GM12878 (cell line): ENCODE data around the gene CERK. TPM values are rescaled to one million over a fixed set of nuclear protein-coding genes. Genes with fewer than 3 reads are reported as not detected.

Experiments used
- ATAC-seq: fragments of 200-7000 bp; cut with Tn5 transposase; 3 replicates; pipeline ENCODE4 v1.9.1; 2020; ENCODE audit warnings: mild to moderate bottlenecking, moderate library complexity
- BruUV-seq: library from RNA; stranded (reverse); fragments of 400-500 nt; replicated peaks from 2 replicates; lab custom pipeline; 2021; lab: Mats Ljungman, UMichigan
- CTCF ChIA-PET: fragments of 300-600 bp; sonication (Branson Sonifier 250); formaldehyde crosslinking; extraction: SDS; loops from one replicate; lab custom pipeline; 2021; ENCODE audit warnings: inconsistent platforms; lab: Yijun Ruan, JAX
- POLR2A ChIA-PET: fragments of 350-600 bp; formaldehyde crosslinking; extraction: SDS; loops from one replicate; lab custom pipeline; 2021; ENCODE audit warnings: inconsistent platforms; lab: Charles Lee
- RAD21 ChIA-PET: fragments of 300-600 bp; sonication (Branson Sonifier 250); formaldehyde crosslinking; loops from one replicate; lab custom pipeline; 2023; ENCODE audit warnings: antibody characterized with exemption; ENCODE audit not compliant: unreplicated experiment; lab: Charles Lee
- SMC1A ChIA-PET: fragments of 300-600 bp; sonication (Branson Sonifier 250); formaldehyde crosslinking; loops from one replicate; lab custom pipeline; 2023; ENCODE audit not compliant: unreplicated experiment, uncharacterized antibody; lab: Charles Lee
- DNase-seq: peaks from one replicate; pipeline ENCODE4 v3.0.0-alpha.2; 2011; ENCODE audit warnings: low read depth, low spot score
- FAIRE-seq: peaks from 3 replicates; lab custom pipeline; 2011; peaks lifted over from hg19 to GRCh38; lab: Jason Lieb, UNC
- H2AFZ ChIP-seq: 2 replicates; pipeline ENCODE4 v1.6.0; 2011; ENCODE audit warnings: low read depth, low read length, control low read depth; ENCODE audit not compliant: control insufficient read depth
- H3K27ac ChIP-seq: 2 replicates; pipeline ENCODE4 v1.5.1; 2011; ENCODE audit warnings: control low read depth; ENCODE audit not compliant: control insufficient read depth, insufficient read depth
- H3K27me3 ChIP-seq, 2 experiments: replicated peaks in 1 of 2; 2 replicates each; pipeline versions ENCODE4 v1.6.0 to v1.6.1; 2011; ENCODE audit warnings: low read length in 1 of 2; ENCODE audit not compliant: control insufficient read depth in 2 of 2, insufficient read depth in 2 of 2
- H3K36me3 ChIP-seq, 2 experiments: 2 replicates each; pipeline ENCODE4 v1.5.1; 2011; ENCODE audit warnings: low read length in 1 of 2; ENCODE audit not compliant: control insufficient read depth in 2 of 2, insufficient read depth in 2 of 2
- H3K4me1 ChIP-seq: 2 replicates; pipeline ENCODE4 v1.6.1; 2011; ENCODE audit warnings: mild to moderate bottlenecking, low read length, moderate library complexity, mixed read lengths; ENCODE audit not compliant: control insufficient read depth, insufficient read depth
- H3K4me2 ChIP-seq: 2 replicates; pipeline ENCODE4 v1.6.0; 2011; ENCODE audit warnings: control low read depth; ENCODE audit not compliant: control insufficient read depth, insufficient read depth
- H3K4me3 ChIP-seq: fragments of 200-600 bp; sonication (generic); 2 replicates; pipeline ENCODE4 v1.5.1; 2016
- H3K79me2 ChIP-seq: 2 replicates; pipeline ENCODE4 v1.6.0; 2011; ENCODE audit warnings: low read length; ENCODE audit not compliant: control insufficient read depth, insufficient read depth
- H3K9ac ChIP-seq: 2 replicates; pipeline ENCODE4 v1.8.0; 2011; ENCODE audit warnings: low read length, control low read depth, mixed read lengths; ENCODE audit not compliant: control insufficient read depth, insufficient read depth
- H3K9me3 ChIP-seq: replicated peaks from 3 replicates; pipeline ENCODE4 v1.5.1; 2011; ENCODE audit warnings: mild to moderate bottlenecking, low read length; ENCODE audit not compliant: control insufficient read depth, insufficient read depth
- H4K20me1 ChIP-seq: 2 replicates; pipeline ENCODE4 v1.6.0; 2011; ENCODE audit not compliant: control insufficient read depth, insufficient read depth
- ASH2L ChIP-seq: fragments of 300-600, 200-600 bp; sonication (generic); IDR thresholded peaks from 2 replicates; pipeline ENCODE4 v1.6.1; 2017; ENCODE audit warnings: low read depth, mild to moderate bottlenecking, borderline replicate concordance
- CHD2 ChIP-seq: IDR thresholded peaks from 2 replicates; pipeline ENCODE4 v1.6.1; 2011; ENCODE audit warnings: low read depth, low read length, improper control_type of control experiment, borderline replicate concordance
- DPF2 ChIP-seq: fragments of 450-650 bp; IDR thresholded peaks from 2 replicates; pipeline ENCODE4 v1.6.1; 2017; ENCODE audit warnings: mild to moderate bottlenecking
- EED ChIP-seq: sonication (generic); IDR thresholded peaks from 2 replicates; pipeline ENCODE4 v1.6.1; 2016; ENCODE audit warnings: antibody characterized with exemption, low read depth
- GABPA ChIP-seq: IDR thresholded peaks from 2 replicates; pipeline ENCODE4 v1.6.1; 2014; ENCODE audit warnings: antibody characterized with exemption, low read depth, mild to moderate bottlenecking, inconsistent platforms
- HDAC2 ChIP-seq: fragments of 200-600 bp; sonication (generic); IDR thresholded peaks from 2 replicates; pipeline ENCODE4 v1.6.1; 2017
- JUNB ChIP-seq: IDR thresholded peaks from 2 replicates; pipeline ENCODE4 v1.6.1; 2016; ENCODE audit warnings: antibody characterized with exemption, mild to moderate bottlenecking
- PAX8 ChIP-seq: fragments of 450-650 bp; IDR thresholded peaks from 2 replicates; pipeline ENCODE4 v1.6.1; 2017; ENCODE audit warnings: mild to moderate bottlenecking, moderate library complexity
- PML ChIP-seq: IDR thresholded peaks from 2 replicates; pipeline ENCODE4 v1.6.1; 2012; ENCODE audit warnings: low read length, inconsistent platforms
- POU2F2 ChIP-seq: IDR thresholded peaks from 3 replicates; pipeline ENCODE4 v1.6.1; 2011; ENCODE audit warnings: low read depth, mild to moderate bottlenecking, low read length, borderline replicate concordance
- YBX1 ChIP-seq: fragments of 450-650 bp; IDR thresholded peaks from 2 replicates; pipeline ENCODE4 v1.6.1; 2016; ENCODE audit warnings: antibody characterized with exemption
- WGBS: methylation state at CpG from one replicate; pipeline ENCODE4 v1.1.6; 2016; ENCODE audit warnings: low lambda C conversion rate; ENCODE audit not compliant: insufficient replicate concordance, insufficient coverage; ENCODE audit errors: missing lambda C conversion rate; 5-methylcytosine and 5-hydroxymethylcytosine counted together
- in situ Hi-C: fragments of 300-500 bp; cut with MboI; formaldehyde crosslinking; loops from 9 replicates; pipeline ENCODE4 v1.14.3; 2018; ENCODE audit warnings: mixed read lengths
- intact Hi-C: fragments of 100-400 bp; cut with micrococcal nuclease; formaldehyde crosslinking; loops from one replicate; pipeline ENCODE4 v1.14.2; 2022; ENCODE audit not compliant: unreplicated experiment
- polyA plus RNA-seq, 11 experiments: library from polyadenylated mRNA; depleted of rRNA in 4 of 11; unstranded in 6 of 11; stranded (reverse) in 5 of 11; fragments of >200 nt; fragmentation: Nextera tagmentation in 4 of 11; fragmentation: Illumina TruSeq in 1 of 11; extraction: Ambion mirVana in 4 of 11; extraction: Trizol in 1 of 11; gene quantifications; 1 replicate in 1 of 11; 2 replicates in 10 of 11; pipeline versions ENCODE4 v1.2.1 to v1.2.3, GENCODE V29; 2011 to 2016; ENCODE audit warnings: inconsistent platforms in 2 of 11, missing spikeins in 2 of 11, low read depth in 1 of 11
- total RNA-seq, 4 experiments: library from RNA; depleted of rRNA in 3 of 4; stranded (reverse); fragments of >200 nt in 3 of 4; fragmentation: Illumina TruSeq in 1 of 4; extraction: Trizol in 1 of 4; gene quantifications; 2 replicates each; pipeline versions ENCODE4 v1.2.1 to v1.2.3, GENCODE V29; 2013 to 2021
- TF ChIP-seq, protein P1 (sequence below): IDR thresholded peaks from 2 replicates; pipeline ENCODE4 v1.6.1; 2011; ENCODE audit warnings: borderline replicate concordance, low read depth, mild to moderate bottlenecking, moderate library complexity, mixed read lengths, low read length; ENCODE audit not compliant: insufficient read depth; ENCODE audit errors: extremely low read length
- TF ChIP-seq, protein P2 (sequence below): IDR thresholded peaks from 2 replicates; pipeline ENCODE4 v1.6.1; 2012; ENCODE audit warnings: low read length, inconsistent platforms
- TF ChIP-seq, protein P3 (sequence below): fragments of 450-650 bp; IDR thresholded peaks from 2 replicates; pipeline ENCODE4 v1.6.1; 2018; ENCODE audit warnings: borderline replicate concordance, mild to moderate bottlenecking; ENCODE audit not compliant: partially characterized antibody
- TF ChIP-seq, protein P4 (sequence below): fragments of 450-650 bp; IDR thresholded peaks from 2 replicates; pipeline ENCODE4 v1.6.1; 2016; ENCODE audit warnings: mild to moderate bottlenecking

Gene CERK
- total and polyA plus RNA-seq, 10 of the 15 experiments (the other 5 are each of a cell fraction or from before 2014, with no cell fraction given), result 4.0 to 41.1 (median 30.2) TPM

DNA sequence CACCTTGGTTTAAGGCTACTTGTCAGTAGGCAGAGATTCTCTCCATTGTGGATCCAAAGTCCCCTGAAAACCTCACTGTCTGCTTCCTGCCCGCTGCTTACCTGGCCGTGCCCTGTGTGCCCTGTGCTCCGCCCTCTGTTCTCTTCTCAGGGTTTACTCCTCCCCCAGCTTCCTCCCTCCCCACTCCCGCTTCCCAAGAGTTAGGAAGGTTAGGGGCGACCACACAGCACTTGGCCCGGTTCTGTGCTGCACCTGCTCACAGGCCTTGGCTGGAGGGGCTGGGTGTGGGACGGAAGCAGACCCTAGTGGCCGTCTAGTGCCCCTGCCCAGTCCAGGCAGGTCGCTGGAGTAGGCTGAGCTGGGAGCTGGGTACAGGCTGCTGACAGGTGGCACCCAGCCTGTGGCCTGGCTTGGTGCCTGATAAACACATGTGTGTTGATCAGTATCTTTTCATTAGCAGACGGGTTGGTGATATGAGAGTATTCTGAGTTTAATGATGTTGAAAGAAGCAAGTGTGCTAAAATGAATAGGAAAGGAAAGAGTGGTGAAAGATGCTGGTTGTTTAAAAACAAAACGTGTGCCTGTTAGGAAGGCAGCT lies 77.3 kb downstream of the CERK start:
- no TSS peak for BruUV-seq
- in situ Hi-C loops, result no loop called here
- 63% methylated on average over 11 of the region's 11 CpGs for WGBS
- ChIA-PET RAD21 (no interaction called here), SMC1A (no interaction called here), CTCF (no interaction called here), POLR2A (no interaction called here)
- Histone ChIP-seq H3K27me3 (no peaks in the 10 kb centered on the region), H3K9ac (no peak overlapping the region), H3K4me1 (no peaks in the 10 kb centered on the region), H3K9me3 (no peaks in the 10 kb centered on the region), H2AFZ (no peak overlapping the region), H3K4me3 (no peak overlapping the region), H3K4me2 (no peak overlapping the region), H3K36me3 (peaks cover 0 to 22% of the 10 kb centered on the region in 2 experiments; a peak in 3 of 4 replicates), H3K27ac (no peak overlapping the region), H4K20me1 (no peaks in the 10 kb centered on the region), H3K79me2 (no peaks in the 10 kb centered on the region)
- intact Hi-C loops, result no loop called here
- ATAC-seq (no peak), DNase-seq (no peak), FAIRE-seq (no peak)
- no peak for TF ChIP-seq CHD2
- TF ChIP-seq, protein P1, sequence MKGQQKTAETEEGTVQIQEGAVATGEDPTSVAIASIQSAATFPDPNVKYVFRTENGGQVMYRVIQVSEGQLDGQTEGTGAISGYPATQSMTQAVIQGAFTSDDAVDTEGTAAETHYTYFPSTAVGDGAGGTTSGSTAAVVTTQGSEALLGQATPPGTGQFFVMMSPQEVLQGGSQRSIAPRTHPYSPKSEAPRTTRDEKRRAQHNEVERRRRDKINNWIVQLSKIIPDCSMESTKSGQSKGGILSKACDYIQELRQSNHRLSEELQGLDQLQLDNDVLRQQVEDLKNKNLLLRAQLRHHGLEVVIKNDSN, result no peak
- TF ChIP-seq HDAC2, result no peak
- no peak for TF ChIP-seq DPF2
- no peak for TF ChIP-seq GABPA
- no peak for TF ChIP-seq PML
- TF ChIP-seq ASH2L, result no peak
- TF ChIP-seq, protein P2, sequence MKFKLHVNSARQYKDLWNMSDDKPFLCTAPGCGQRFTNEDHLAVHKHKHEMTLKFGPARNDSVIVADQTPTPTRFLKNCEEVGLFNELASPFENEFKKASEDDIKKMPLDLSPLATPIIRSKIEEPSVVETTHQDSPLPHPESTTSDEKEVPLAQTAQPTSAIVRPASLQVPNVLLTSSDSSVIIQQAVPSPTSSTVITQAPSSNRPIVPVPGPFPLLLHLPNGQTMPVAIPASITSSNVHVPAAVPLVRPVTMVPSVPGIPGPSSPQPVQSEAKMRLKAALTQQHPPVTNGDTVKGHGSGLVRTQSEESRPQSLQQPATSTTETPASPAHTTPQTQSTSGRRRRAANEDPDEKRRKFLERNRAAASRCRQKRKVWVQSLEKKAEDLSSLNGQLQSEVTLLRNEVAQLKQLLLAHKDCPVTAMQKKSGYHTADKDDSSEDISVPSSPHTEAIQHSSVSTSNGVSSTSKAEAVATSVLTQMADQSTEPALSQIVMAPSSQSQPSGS, result no peak
- TF ChIP-seq, protein P3, sequence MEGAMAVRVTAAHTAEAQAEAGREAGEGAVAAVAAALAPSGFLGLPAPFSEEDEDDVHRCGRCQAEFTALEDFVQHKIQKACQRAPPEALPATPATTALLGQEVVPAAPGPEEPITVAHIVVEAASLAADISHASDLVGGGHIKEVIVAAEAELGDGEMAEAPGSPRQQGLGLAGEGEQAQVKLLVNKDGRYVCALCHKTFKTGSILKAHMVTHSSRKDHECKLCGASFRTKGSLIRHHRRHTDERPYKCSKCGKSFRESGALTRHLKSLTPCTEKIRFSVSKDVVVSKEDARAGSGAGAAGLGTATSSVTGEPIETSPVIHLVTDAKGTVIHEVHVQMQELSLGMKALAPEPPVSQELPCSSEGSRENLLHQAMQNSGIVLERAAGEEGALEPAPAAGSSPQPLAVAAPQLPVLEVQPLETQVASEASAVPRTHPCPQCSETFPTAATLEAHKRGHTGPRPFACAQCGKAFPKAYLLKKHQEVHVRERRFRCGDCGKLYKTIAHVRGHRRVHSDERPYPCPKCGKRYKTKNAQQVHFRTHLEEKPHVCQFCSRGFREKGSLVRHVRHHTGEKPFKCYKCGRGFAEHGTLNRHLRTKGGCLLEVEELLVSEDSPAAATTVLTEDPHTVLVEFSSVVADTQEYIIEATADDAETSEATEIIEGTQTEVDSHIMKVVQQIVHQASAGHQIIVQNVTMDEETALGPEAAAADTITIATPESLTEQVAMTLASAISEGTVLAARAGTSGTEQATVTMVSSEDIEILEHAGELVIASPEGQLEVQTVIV, result no peak
- no peak for TF ChIP-seq EED
- TF ChIP-seq, protein P4, sequence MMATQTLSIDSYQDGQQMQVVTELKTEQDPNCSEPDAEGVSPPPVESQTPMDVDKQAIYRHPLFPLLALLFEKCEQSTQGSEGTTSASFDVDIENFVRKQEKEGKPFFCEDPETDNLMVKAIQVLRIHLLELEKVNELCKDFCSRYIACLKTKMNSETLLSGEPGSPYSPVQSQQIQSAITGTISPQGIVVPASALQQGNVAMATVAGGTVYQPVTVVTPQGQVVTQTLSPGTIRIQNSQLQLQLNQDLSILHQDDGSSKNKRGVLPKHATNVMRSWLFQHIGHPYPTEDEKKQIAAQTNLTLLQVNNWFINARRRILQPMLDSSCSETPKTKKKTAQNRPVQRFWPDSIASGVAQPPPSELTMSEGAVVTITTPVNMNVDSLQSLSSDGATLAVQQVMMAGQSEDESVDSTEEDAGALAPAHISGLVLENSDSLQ, result no peak
- no peak for TF ChIP-seq JUNB
- no peak for TF ChIP-seq YBX1
- no peak for TF ChIP-seq POU2F2
- TF ChIP-seq PAX8, result no peak
